Measurements from ENCODE around the gene DCDC1. TPM values are rescaled to one million over a fixed set of nuclear protein-coding genes. Genes with fewer than 3 reads are reported as not detected.

The DCDC1 gene
- total RNA-seq, 1 experiment from 2014 or later, result 0.22 TPM

- Mint-ChIP-seq H3K27ac (no peak overlapping the region), H3K9me3 (no peaks in the 10 kb centered on the region), H3K4me3 (no peak overlapping the region), H3K36me3 (no peaks in the 10 kb centered on the region), H3K27me3 (ENCODE audit: low read depth) (no peaks in the 10 kb centered on the region; the same call in 1 of the 2 replicates), H3K4me1 (no peaks in the 10 kb centered on the region)
- DNase-seq (ENCODE audit: low spot score), result no peak
- ChIA-PET POLR2A (no interaction called here), CTCF (no interaction called here)
- ATAC-seq, result no peak
- TF ChIP-seq MLX (CRISPR knock-in tag; IDR thresholded peaks at IDR 0.05) (no peak), NFE2L1 (CRISPR knock-in tag; IDR thresholded peaks at IDR 0.05) (no peak), ZNF219 (CRISPR knock-in tag; IDR thresholded peaks at IDR 0.05; ENCODE audit: borderline replicate concordance) (no peak), JUN (CRISPR knock-in tag; IDR thresholded peaks at IDR 0.05) (no peak)
Measured at GRCh38 chr11:30815619-30816018, 553.9 kb downstream of the DCDC1 start.

- DNase-seq (ENCODE audit: low spot score), result no peak
- Mint-ChIP-seq H3K27me3 (ENCODE audit: low read depth) (no peaks in the 10 kb centered on the region; the same call in 1 of the 2 replicates), H3K9me3 (no peaks in the 10 kb centered on the region), H3K27ac (no peak overlapping the region), H3K4me3 (no peak overlapping the region), H3K4me1 (no peaks in the 10 kb centered on the region), H3K36me3 (no peaks in the 10 kb centered on the region)
- CTCF ChIA-PET, result no interaction called here
- ATAC-seq, result no peak
- POLR2A ChIA-PET, result no interaction called here
- TF ChIP-seq IRF1 (CRISPR knock-in tag; IDR thresholded peaks at IDR 0.05), result no peak
- TF ChIP-seq EMX1 (CRISPR knock-in tag; IDR thresholded peaks at IDR 0.05), result no peak
- no peak for TF ChIP-seq ZNF512 (CRISPR knock-in tag; IDR thresholded peaks at IDR 0.05; ENCODE audit: borderline replicate concordance)
- no peak for TF ChIP-seq ATF2 (CRISPR knock-in tag; IDR thresholded peaks at IDR 0.05; ENCODE audit: borderline replicate concordance, low read depth)
- no peak for TF ChIP-seq E2F1 (CRISPR knock-in tag; IDR thresholded peaks at IDR 0.05)
- TF ChIP-seq SMAD4 (CRISPR knock-in tag; IDR thresholded peaks at IDR 0.05), result no peak
- no peak for TF ChIP-seq TEAD1 (CRISPR knock-in tag; IDR thresholded peaks at IDR 0.05)
- TF ChIP-seq ELF4 (CRISPR knock-in tag; IDR thresholded peaks at IDR 0.05; ENCODE audit: low read depth), result no peak
- no peak for TF ChIP-seq PREB (CRISPR knock-in tag; IDR thresholded peaks at IDR 0.05; ENCODE audit: borderline replicate concordance)
- no peak for TF ChIP-seq ATF6 (CRISPR knock-in tag; IDR thresholded peaks at IDR 0.05)
- no peak for TF ChIP-seq TP53 (CRISPR knock-in tag; IDR thresholded peaks at IDR 0.05)
- TF ChIP-seq RELA (CRISPR knock-in tag; IDR thresholded peaks at IDR 0.05; ENCODE audit: borderline replicate concordance), result no peak
- TF ChIP-seq NFATC4 (CRISPR knock-in tag; IDR thresholded peaks at IDR 0.05), result no peak
- TF ChIP-seq ZNF281 (CRISPR knock-in tag; IDR thresholded peaks at IDR 0.05), result no peak
- TF ChIP-seq HMGA2 (CRISPR knock-in tag; IDR thresholded peaks at IDR 0.05), result no peak
- TF ChIP-seq STAT6 (CRISPR knock-in tag; conservative IDR thresholded peaks at IDR 0.05; ENCODE audit: low read depth), result no peak
Measured at GRCh38 chr11:30814737-30815136, 554.8 kb downstream of the DCDC1 start.

All from WTC11 (cell line).